ENCODE measurements around the gene GALK1. TPM values are rescaled to one million over a fixed set of nuclear protein-coding genes. Genes with fewer than 3 reads are reported as not detected.

Gene GALK1
- total RNA-seq, 1 experiment from 2014 or later = 36.7 TPM

DNA sequence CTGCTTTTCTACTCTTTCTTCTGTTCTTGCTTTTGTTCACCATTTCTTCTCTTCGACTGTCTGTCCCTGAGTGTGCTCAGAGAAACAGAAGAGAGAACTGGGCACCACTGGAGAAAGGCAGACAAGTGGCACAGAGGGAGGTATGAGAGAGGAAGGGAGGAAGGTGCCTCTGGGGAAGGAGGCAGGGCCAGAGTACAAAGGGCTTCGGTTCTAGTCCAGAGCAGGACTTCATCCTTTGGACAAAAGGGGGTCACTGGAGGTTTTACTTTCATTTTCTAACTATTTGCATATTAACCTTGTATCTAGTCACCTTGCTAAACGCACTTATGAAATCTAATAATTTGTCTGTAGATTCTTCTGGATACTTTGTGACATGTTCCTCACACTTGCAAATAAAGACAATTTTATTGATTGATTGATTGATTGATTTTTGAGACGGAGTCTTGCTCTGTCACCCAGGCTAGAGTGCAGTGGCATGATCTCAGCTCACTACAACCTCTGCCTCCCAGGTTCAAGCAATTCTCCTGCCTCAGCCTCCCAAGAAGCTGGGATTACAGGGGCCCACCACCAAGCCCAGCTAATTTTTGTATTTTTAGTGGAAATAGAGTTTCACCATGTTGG is 30.2 kb downstream of the GALK1 start:
- H3K9me3 ChIP-seq (ENCODE audit: control insufficient read depth, low read depth, low read length) = no peaks in the 10 kb centered on the region
- H3K79me2 ChIP-seq (ENCODE audit: insufficient read depth, low read length) = no peaks in the 10 kb centered on the region
- no peak overlapping the region for H2BK120ac ChIP-seq (ENCODE audit: low read depth, low read length, poor library complexity, severe bottlenecking)
- no peak overlapping the region for H2AFZ ChIP-seq (ENCODE audit: low read length)
- no peak overlapping the region for H4K91ac ChIP-seq (ENCODE audit: insufficient read length, low read depth, low read length)
- no peak overlapping the region for H3K56ac ChIP-seq (ENCODE audit: insufficient read length, low read depth, low read length)
- H2BK5ac ChIP-seq (ENCODE audit: insufficient read length, low read length) = no peak overlapping the region
- H3K79me1 ChIP-seq (ENCODE audit: insufficient read depth, low read depth, low read length, poor library complexity, severe bottlenecking) = no peaks in the 10 kb centered on the region
- no peak overlapping the region for H4K8ac ChIP-seq (replicated peaks; ENCODE audit: insufficient read length, low read depth, low read length)
- Mint-ChIP-seq H3K4me1 (peaks cover 7% of the 10 kb centered on the region in 2 experiments), H3K4me3 (no peak overlapping the region), H3K9me3 (no peaks in the 10 kb centered on the region), H3K27me3 (ENCODE audit: low read depth) (no peaks in the 10 kb centered on the region), H3K27ac (no peak overlapping the region), H3K36me3 (ENCODE audit: insufficient read depth in 1 of 3, low read depth in 3 of 3) (no peaks in the 10 kb centered on the region)
- no peak overlapping the region for H3K27ac ChIP-seq (ENCODE audit: insufficient read length, low read depth, low read length)
- H3K27me3 ChIP-seq (ENCODE audit: insufficient read depth, low read length) = no peaks in the 10 kb centered on the region
- H3K23ac ChIP-seq (ENCODE audit: insufficient read length, low read depth, low read length) = no peak overlapping the region
- no peak overlapping the region for H3K9ac ChIP-seq (ENCODE audit: extremely low read depth, insufficient read length, low read length)
- no peak overlapping the region for H3K4me2 ChIP-seq (ENCODE audit: insufficient read depth, insufficient read length, low read length)
- H3K18ac ChIP-seq (ENCODE audit: insufficient read length, low read depth, low read length) = no peak overlapping the region
- H2BK15ac ChIP-seq (ENCODE audit: low read depth, low read length) = no peak overlapping the region
- H3K23me2 ChIP-seq (ENCODE audit: insufficient read length, low read depth, low read length, poor library complexity, severe bottlenecking) = no peaks in the 10 kb centered on the region
- DNase-seq = no peak
- H3K14ac ChIP-seq (ENCODE audit: insufficient read depth, low read length) = no peak overlapping the region
- no peaks in the 10 kb centered on the region for H4K20me1 ChIP-seq (ENCODE audit: control insufficient read depth, insufficient read depth, insufficient read length)
- H2AK5ac ChIP-seq (ENCODE audit: insufficient read length, low read length) = no peak overlapping the region
- no peak overlapping the region for H2BK12ac ChIP-seq (ENCODE audit: insufficient read length, low read depth, low read length)
- no peak overlapping the region for H3T11ph ChIP-seq (ENCODE audit: low read length)
- H3K4ac ChIP-seq (ENCODE audit: low read depth, low read length) = no peak overlapping the region
- WGBS (ENCODE audit: extremely low coverage, insufficient read length, low lambda C conversion rate) = no CpG with 5 or more reads among the region's 4 CpGs
- no peak overlapping the region for H2BK20ac ChIP-seq (ENCODE audit: low read depth, low read length, poor library complexity, severe bottlenecking)
- H3K4me1 ChIP-seq (ENCODE audit: insufficient read depth, low read length) = no peaks in the 10 kb centered on the region
- no peak for TF ChIP-seq CTCF (conservative IDR thresholded peaks at IDR 0.05)
- no peak overlapping the region for H4K5ac ChIP-seq (ENCODE audit: insufficient read length, low read depth, low read length)
